ENCODE measurements around the gene ANXA10.
"Not testable (repeated sequence)": the region's sequence is repeated elsewhere in the genome, so short reads cannot be mapped to it uniquely, and the experiment has no call there.

ANXA10 gene

DNA sequence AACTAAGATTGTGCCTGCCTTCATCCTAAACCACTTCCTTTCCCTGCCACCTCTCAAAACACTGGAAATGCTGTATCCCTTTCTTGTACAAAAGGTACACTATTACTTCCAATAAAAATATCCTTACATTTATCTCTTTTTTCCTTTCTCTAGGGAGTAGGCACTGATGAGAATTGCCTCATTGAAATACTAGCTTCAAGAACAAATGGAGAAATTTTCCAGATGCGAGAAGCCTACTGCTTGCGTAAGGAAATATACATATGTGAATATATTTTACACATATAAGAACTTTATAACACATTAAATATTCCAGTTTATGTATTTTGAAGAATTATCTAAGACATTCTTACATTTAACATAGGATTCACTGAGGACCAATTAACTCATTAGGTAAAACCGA, 71.7 kb downstream of the ANXA10 start:
- DNase-seq, result no peak

DNA sequence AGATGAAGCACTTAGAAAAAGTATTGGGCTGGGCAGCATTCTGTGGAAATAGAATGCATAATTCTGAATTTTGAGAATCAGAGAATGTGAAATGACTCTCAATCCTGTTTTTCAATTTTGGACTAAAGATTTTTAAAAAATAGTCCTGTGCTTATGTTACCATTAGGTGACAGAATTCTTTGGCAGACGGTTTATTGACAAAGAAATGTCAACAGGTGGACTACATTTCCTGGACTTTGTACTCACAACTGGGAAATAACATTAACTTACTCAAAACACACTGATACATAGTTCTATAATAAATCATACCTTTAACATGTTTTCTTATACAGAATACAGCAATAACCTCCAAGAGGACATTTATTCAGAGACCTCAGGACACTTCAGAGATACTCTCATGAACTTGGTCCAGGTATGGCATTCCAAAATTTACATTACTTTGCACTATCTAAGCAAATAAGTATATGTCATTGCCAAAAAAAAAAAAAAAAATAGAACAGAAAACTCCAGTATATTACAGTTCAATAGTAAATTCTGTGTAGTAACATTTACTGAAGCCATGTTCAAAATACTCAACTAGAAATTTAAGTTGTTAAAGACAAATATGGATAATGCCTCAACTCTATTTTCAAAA, 72.7 kb downstream of the ANXA10 start:
- DNase-seq, result no peak

DNA sequence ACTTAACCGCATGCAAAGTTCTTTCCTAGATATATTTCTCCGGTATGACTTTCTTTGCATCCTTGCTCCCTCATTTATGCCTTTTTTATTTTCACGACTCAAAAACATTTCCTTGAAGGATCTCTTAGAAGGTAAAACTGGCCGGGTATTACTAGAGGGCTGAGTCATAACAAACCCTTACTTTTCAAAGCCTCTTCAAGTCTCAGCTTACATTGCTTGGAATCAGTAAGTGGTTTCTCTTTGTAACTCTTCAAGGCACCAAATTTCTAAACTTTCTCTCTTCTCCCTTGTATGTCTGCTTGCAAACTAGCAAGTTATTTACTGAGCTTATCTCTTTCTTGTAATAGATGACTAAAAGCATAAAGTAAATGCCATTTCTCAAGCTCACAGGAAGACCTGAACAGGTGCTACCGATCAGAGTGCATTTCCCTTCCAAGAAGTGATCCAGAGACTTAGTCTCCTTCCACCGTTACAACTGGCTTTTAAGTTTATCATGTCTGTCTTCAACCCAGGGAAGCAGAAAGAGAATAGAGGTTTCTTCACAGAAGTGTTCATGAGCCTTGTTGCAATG, 75.5 kb downstream of the ANXA10 start:
- DNase-seq, result no peak

DNA sequence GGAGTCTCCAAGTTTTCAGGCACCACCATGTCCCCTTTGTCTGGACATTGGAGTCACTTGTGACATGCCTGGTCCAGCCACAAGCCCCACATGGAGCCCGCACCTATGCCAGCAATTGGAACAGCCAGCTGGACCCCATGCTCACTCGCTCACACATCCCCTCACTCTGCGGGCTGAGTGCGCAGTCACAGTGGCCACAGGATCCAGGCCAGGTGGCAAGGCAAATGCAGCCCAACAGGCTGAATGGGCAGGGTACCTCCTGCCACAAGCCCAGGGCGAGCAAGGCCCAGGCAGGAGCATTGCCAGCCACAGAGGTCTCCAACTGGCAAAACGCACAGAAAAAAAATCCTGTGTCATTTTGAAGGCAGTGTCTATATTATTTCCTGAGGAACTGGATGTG, 82.0 kb downstream of the ANXA10 start:
- no peak for DNase-seq

DNA sequence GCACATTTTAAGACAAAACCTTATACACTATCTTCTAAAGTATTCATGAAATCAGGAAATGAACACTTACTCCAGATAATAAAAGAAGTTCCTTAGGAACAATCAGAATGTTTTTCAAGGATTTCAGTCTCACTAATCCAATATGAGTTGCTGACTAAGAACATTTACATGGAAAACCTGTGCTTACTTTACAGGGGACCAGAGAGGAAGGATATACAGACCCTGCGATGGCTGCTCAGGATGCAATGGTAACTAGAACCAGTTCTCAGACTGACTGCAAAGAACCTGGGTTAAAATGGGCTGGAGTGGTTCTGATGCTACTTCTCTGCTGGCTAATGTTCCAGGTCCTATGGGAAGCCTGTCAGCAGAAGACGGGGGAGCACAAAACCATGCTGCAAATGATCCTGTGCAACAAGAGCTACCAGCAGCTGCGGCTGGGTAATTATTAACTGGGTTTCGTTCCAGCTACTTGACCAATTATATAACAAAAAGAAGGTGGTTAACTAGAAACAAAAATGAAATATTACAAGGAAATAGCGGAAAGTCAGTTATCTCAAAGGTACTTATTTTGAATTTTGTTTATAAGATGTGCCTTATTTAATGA, 85.3 kb downstream of the ANXA10 start:
- DNase-seq, result no peak

DNA sequence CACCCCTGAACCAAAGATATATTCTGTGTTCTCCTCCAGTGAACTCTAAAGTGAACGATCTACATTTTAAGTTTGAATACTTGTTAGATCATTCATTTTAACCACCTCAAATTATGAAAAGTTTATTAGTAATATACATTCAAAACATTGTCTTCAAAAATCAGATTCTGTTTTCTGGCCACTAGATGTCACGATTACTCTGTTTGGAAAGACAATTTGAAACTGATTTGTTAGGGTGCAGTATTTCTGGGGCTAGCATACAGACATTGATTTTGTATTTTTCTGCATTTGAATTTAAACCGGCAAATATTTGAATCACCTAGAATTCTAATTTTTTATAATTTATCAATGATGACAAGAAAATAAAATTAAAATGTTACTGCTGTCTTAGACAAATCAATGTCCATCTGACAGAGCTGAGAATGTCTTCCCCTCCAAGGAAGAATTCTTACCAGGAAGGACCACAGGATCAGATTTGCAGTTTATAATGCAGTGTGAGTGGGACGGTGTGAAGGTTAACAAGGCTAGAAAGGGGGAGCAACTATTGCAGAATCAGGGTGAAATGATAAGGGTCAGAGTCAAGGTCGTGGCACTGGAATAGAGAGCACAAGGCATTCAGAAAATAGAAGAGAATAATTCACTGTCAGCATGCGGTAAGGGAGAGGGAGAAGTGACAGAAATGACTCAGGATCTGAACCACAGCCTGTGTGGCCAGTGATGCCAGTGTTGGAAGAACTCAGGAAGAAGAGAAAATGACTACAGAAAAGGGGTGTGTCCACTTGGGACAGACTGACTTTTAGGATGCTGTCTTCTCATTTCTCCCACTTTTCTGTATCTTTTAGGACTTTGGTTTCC, 91.6 kb downstream of the ANXA10 start:
- peak; percentile 50 for DNase-seq

DNA sequence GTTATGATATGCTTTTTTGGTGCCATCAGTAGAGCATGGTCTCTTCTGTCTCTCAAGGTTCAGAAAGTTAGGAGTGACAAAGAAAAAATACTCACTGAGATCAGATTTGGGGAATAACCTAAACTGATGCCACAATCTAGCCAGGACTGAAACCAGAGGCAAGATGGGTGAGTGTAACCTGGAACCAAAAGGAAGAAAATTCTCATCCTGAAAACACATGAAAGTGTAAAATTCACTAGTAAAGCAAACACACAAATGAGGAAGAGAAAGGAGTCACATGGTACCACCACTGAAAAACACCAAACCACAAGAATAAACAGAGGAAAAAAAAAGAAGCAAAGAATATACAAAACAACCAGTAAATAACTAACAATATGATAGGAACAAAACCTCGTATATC, 96.4 kb downstream of the ANXA10 start:
- DNase-seq, result peak; percentile 23

DNA sequence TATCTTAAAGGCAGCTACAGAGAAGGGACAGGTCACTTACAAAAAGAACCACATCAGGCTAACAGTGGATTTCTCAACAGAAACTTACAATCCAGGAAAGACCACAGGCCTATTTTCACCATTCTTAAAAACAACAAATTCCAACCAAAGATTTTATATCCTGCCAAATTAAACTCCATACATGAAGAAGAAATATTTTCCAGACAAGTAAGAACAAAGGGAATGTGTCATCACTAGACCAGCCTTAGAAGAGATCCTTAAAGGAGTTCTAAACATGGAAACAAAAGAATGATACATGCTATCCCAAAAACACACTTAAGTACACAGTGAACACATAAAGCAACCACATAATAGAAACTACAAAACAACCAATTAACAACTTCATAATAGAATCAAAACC, 105.6 kb downstream of the ANXA10 start:
- DNase-seq, result no peak

DNA sequence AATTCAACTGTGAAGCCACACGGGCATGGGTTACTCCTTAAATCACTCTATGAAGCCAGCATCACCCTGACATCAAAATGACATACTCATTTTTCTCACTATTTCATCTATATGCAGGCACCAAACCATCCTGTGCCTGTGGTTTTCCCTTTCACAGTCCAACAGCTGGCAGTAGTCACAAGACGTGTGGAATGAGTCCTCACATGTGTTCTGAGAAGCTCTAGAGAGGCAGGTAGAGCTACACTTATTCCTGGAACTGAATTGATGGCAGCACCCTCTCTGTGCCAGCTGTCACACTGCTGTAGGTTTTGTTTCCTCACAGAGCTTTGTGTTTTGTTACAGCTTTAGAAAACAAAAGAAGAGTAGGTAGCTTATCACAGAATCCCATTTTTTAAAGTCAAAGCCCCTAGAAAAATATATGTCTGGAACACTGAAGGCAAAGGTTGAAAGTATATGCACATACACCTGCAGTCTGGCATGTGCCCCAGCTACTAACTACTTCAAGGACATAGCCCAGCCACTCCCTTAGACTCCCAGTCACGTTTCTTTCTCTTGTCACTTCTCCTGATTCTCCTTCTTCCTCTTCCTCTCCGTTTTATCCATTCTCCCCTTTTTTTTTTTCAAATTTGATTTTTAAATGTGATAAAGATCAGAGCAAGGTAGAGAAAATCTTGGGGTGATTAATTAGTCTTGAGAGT, 107.1 kb downstream of the ANXA10 start:
- DNase-seq, result no peak

DNA sequence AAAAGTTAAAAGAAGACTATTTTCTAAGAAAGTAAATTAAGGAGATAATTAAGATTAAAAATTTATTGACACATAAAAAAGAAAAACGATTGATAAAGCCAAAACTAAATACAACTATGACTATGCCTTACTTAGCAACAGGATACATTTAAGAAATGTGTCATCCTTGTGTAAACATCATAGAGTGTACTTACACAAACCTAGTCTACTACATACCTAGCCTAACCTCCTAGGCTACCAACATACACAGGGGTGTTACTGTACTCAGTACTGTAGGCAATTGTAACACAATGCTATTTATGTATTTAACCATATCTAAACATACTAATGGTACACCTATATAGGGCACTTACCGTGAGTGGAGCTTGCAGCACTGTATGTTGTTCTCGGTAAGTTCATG, 108.3 kb downstream of the ANXA10 start:
- no peak for DNase-seq

DNA sequence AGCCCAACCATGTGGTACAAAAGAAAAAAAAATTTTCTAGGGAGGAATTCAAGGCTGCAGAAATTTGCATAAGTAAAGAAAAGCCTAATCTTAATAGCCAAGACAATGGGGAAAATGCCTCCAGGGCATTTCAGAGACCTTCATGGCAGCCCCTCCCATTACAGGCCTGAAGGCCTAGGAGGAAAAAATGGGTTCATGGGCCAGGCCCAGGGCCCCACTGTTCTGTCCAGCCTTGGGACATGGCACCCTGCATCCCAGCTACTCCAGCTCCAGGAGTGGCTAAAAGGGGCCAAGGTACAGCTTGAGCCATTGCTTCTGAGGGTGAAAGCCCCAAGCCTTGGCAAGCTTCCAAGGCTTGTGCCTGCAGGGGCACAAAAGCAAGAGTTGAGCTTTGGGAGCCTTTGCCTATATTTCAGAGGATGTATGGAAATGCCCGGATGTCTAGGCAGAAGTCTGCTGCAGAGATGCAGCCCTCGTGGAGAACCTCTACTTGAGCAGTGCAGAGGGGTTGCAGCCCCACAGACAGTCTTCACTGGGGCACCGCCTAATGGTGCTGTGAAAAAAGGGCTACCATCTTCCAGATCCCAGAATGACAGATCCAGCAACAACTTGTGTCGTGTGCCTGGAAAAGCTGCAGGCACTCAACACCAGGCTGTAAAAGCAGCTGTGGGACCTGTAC, 111.0 kb downstream of the ANXA10 start:
- DNase-seq, result no peak

DNA sequence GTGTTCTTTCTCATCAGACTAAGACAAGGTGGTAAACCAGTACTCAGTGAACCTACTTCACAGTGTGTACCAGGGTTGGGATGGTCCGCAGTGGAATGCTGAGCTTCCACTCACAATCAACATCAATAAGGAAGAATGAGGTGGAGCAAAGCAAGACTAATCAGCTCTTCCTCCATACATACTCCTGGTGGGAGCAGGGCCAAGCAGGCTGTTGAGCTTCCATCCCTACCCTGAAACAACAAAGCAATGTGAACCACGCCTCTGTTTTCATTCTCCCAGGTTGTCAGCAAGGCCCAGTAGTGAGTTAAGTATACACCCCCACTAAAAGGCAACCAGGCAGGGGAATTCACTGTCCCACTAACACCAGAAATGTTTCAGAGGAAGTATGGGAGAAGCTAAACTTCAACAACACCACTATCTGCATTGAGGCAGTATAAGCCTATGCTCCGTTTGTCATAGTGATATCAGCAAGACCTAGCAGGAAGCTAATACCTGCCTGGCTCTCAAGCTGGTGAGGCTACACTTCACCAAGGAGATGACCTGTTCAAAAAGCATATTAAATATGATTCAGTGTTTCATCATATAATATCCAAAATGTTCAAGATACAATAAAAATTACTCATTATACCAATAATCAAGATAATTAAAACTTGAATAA, 116.7 kb downstream of the ANXA10 start:
- DNase-seq, result no peak

DNA sequence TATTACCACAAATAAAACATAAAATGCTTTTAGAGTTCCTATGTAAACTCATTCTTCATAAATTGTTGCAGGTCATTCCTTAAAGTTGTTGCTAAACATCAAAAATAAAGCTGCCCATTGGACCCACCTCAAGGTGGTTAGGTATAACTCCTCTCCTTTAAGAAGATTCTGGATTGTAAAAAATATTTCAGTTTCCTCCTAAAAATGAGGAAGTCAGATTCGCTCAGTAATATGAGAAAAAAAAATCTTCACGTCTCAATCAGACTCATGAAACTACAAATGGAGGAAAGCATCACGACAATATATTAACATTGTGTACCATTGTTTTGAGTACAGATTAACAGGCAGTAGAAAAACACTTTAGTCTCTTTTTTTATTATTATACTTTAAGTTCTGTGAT, 120.3 kb downstream of the ANXA10 start:
- DNase-seq, result no peak

DNA sequence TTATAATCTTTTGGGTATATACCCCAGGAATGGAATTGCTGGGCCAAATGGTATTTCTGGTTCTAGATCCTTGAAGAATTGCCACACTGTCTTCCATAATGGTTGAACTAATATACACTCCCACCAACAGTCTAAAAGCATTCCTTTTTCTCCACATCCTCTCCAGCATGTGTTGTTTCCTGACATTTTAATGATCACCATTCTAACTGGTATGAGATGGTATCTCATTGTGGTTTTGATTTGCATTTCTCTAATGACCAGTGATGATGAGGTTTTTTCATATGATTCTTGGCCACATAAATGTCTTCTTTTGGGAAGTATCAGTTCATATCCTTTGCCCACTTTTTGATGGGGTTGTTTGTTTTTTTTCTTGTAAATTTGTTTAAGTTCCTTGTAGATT, 121.2 kb downstream of the ANXA10 start:
- not testable (repeated sequence) for DNase-seq

DNA sequence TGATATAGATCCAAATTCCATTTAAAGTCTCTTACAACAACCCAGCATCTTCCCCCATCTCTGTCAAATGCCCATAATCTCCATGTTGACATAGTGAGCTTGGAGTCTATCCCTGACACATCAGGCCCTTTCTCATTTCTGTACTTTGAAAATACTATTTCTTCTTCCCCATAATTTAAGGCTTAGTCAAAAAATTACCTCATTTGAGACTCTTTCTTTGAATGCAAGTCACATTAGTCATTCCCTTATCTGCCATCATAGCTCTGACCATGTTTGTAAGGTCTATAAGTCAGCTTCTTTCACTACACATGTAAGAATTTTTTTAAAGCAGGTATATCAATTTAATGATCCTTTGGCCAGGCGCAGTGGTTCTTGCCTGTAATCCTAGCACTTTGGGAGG, 126.3 kb downstream of the ANXA10 start:
- DNase-seq, result no peak

DNA sequence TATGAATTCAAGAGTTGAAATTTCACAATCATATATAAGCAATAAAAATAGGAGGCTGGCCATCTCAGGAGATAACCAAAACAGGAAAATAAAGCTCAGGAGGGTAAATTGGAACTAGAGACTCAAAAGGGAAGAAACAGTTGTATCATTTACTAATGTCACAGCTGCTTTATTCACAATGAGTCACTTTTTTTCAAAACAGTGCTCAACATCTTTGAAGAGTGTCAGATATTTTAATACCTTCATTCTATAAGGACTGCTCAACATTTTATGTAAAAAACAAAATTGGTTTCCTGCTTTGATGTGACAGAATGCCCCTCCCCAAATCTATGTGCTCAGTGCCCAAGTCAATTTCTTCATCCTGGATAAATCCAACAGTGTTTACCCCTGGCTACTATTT, 128.6 kb downstream of the ANXA10 start:
- no peak for DNase-seq

DNA sequence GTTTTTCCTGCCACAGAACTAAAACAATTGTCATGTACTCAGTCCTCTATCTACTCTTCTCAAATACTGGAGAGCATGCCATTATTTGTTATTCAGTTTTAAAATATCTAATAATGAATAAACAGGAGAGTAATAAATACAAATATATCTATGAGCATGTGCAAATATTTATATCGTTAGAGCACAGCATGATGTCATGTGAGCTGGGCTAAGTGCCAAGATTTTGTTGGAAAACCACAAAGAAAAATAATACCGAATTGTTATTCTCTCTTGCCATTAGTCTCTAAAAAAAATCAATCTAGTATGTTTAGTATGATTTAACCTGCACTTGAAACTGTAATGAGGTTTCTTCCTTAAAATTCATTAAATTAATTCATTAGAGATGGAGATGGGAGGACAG, 129.0 kb downstream of the ANXA10 start:
- DNase-seq, result no peak
